Endothelial cell of umbilical vein (primary cell): ENCODE measurements around the gene ERO1A. TPM values are rescaled to one million over a fixed set of nuclear protein-coding genes. Genes with fewer than 3 reads are reported as not detected.

Experiments used
- BruUV-seq: library from RNA; stranded (reverse); fragments of 400-500 nt; replicated peaks from 2 replicates; lab custom pipeline; 2021; lab: Mats Ljungman, UMichigan
- CTCF ChIA-PET: fragments of 300-600, 350-600 bp; sonication (Branson Sonifier 250); formaldehyde crosslinking; loops from one replicate; lab custom pipeline; 2021; ENCODE audit warnings: antibody characterized with exemption, inconsistent platforms; lab: Charles Lee
- POLR2A ChIA-PET: fragments of 300-600, 350-600 bp; sonication (Branson Sonifier 250); formaldehyde crosslinking; loops from one replicate; lab custom pipeline; 2021; ENCODE audit warnings: antibody characterized with exemption, inconsistent platforms; lab: Charles Lee
- DNase-seq: peaks from one replicate; pipeline ENCODE4 v3.0.0-alpha.2; 2011; ENCODE audit warnings: low read depth, low spot score
- FAIRE-seq: peaks from 2 replicates; lab custom pipeline; 2011; peaks lifted over from hg19 to GRCh38; lab: Jason Lieb, UNC
- H2AFZ ChIP-seq: 2 replicates; pipeline ENCODE4 v1.6.0; 2012; ENCODE audit warnings: low read depth, low read length, control low read depth, inconsistent platforms
- H3K27ac ChIP-seq: 2 replicates; pipeline ENCODE4 v1.5.1; 2011; ENCODE audit warnings: low read depth, mild to moderate bottlenecking, control low read depth, low read length, moderate library complexity; ENCODE audit not compliant: insufficient read depth
- H3K27me3 ChIP-seq, 2 experiments: 2 replicates each; pipeline versions ENCODE4 v1.6.0 to v1.6.1; 2011; ENCODE audit warnings: low read length in 2 of 2, mixed read lengths in 1 of 2; ENCODE audit not compliant: control insufficient read depth in 2 of 2, insufficient read depth in 2 of 2
- H3K36me3 ChIP-seq, 2 experiments: 2 replicates in 1 of 2; 3 replicates in 1 of 2; pipeline ENCODE4 v1.5.1; 2011; ENCODE audit warnings: low read length in 2 of 2, mild to moderate bottlenecking in 1 of 2, moderate library complexity in 1 of 2; ENCODE audit not compliant: control insufficient read depth in 2 of 2, insufficient read depth in 2 of 2; ENCODE audit errors: extremely low read depth in 1 of 2
- H3K4me1 ChIP-seq: 3 replicates; pipeline ENCODE4 v1.5.1; 2011; ENCODE audit warnings: mild to moderate bottlenecking, low read length; ENCODE audit not compliant: control insufficient read depth, insufficient read depth; ENCODE audit errors: extremely low read depth
- H3K4me2 ChIP-seq: 2 replicates; pipeline ENCODE4 v1.6.1; 2011; ENCODE audit warnings: low read length, control low read depth, mixed read lengths; ENCODE audit not compliant: insufficient read depth
- H3K4me3 ChIP-seq, 3 experiments: fragments of 200-600 bp in 1 of 3; sonication (generic), shearing (Covaris generic) in 1 of 3; replicated peaks in 1 of 3; 2 replicates each; pipeline ENCODE4 v1.5.1; 2011 to 2016; ENCODE audit warnings: control low read depth in 3 of 3, low read length in 3 of 3, mild to moderate bottlenecking in 2 of 3, inconsistent platforms in 1 of 3, low read depth in 1 of 3, moderate library complexity in 1 of 3; ENCODE audit not compliant: insufficient read depth in 1 of 3
- H3K79me2 ChIP-seq: 2 replicates; pipeline ENCODE4 v1.6.0; 2012; ENCODE audit warnings: low read length, inconsistent platforms; ENCODE audit not compliant: control insufficient read depth, insufficient read depth
- H3K9ac ChIP-seq: replicated peaks from 2 replicates; pipeline ENCODE3; 2011; ENCODE audit warnings: low read length, control low read depth; ENCODE audit not compliant: insufficient read depth; ENCODE audit errors: extremely low read depth
- H3K9me1 ChIP-seq: replicated peaks from 3 replicates; pipeline ENCODE4 v1.6.0; 2011; ENCODE audit warnings: mild to moderate bottlenecking, low read length; ENCODE audit not compliant: control insufficient read depth, insufficient read depth; ENCODE audit errors: extremely low read depth
- H3K9me3 ChIP-seq: replicated peaks from 2 replicates; pipeline ENCODE4 v1.5.1; 2012; ENCODE audit warnings: low read length, inconsistent platforms; ENCODE audit not compliant: control insufficient read depth, insufficient read depth
- H4K20me1 ChIP-seq: replicated peaks from 2 replicates; pipeline ENCODE3; 2011; ENCODE audit warnings: mild to moderate bottlenecking, low read length; ENCODE audit not compliant: control insufficient read depth, insufficient read depth; ENCODE audit errors: extremely low read depth
- EZH2 ChIP-seq: IDR thresholded peaks from 2 replicates; pipeline ENCODE4 v1.6.1; 2012; ENCODE audit warnings: borderline replicate concordance, low read depth, mild to moderate bottlenecking, moderate library complexity, low read length, inconsistent platforms; ENCODE audit not compliant: severe bottlenecking
- FOS ChIP-seq: IDR thresholded peaks from 2 replicates; pipeline ENCODE4 v1.6.1; 2011; ENCODE audit warnings: mild to moderate bottlenecking, low read length, moderate library complexity, borderline replicate concordance; ENCODE audit not compliant: insufficient read depth
- GATA2 ChIP-seq: IDR thresholded peaks from 2 replicates; pipeline ENCODE4 v1.7.0; 2011; ENCODE audit warnings: low read depth, mild to moderate bottlenecking, moderate library complexity, mixed read lengths, low read length; ENCODE audit not compliant: insufficient read length, insufficient read depth
- JUN ChIP-seq: IDR thresholded peaks from 2 replicates; pipeline ENCODE4 v1.6.1; 2011; ENCODE audit warnings: borderline replicate concordance, low read depth; ENCODE audit not compliant: insufficient read length, insufficient read depth
- MYC ChIP-seq: IDR thresholded peaks from one replicate; pipeline ENCODE4 v1.6.1; 2011; ENCODE audit warnings: mild to moderate bottlenecking, low read depth, low read length
- POLR2A ChIP-seq: IDR thresholded peaks from 2 replicates; pipeline ENCODE4 v1.6.1; 2012; ENCODE audit warnings: low read depth, mild to moderate bottlenecking, control low read depth, low read length
- POLR2AphosphoS5 ChIP-seq: IDR thresholded peaks from 2 replicates; pipeline ENCODE4 v1.6.1; 2012; ENCODE audit warnings: low read depth, mild to moderate bottlenecking, control low read depth, low read length, moderate library complexity; ENCODE audit not compliant: insufficient read depth
- dilution Hi-C: fragments of 300-500 bp; cut with MboI; formaldehyde crosslinking; loops from one replicate; pipeline ENCODE4 v1.15.0; 2019; ENCODE audit warnings: low sequenced_read_pairs; ENCODE audit not compliant: extremely low pct_ligation_motif_present
- intact Hi-C: fragments of 100-400 bp; cut with micrococcal nuclease; formaldehyde crosslinking; loops from one replicate; pipeline ENCODE4 v1.10.0; 2022
- polyA plus RNA-seq, 4 experiments: library from polyadenylated mRNA; depleted of rRNA in 3 of 4; stranded (reverse) in 3 of 4; unstranded in 1 of 4; fragments of >200 nt; gene quantifications; 2 replicates each; pipeline versions ENCODE4 v1.2.1 to v1.2.3, GENCODE V29; 2011 to 2012; ENCODE audit warnings: missing spikeins in 1 of 4
- total RNA-seq: library from RNA; stranded (reverse); gene quantifications from 2 replicates; pipeline ENCODE4 v1.2.3, GENCODE V29; 2021
- TF ChIP-seq, protein P1 (sequence below), 2 donors: IDR thresholded peaks; 1 replicate in 1 of 2; 2 replicates in 1 of 2; pipeline ENCODE4 v1.5.1; 2011; ENCODE audit warnings: low read length in 2 of 2, mild to moderate bottlenecking in 2 of 2, moderate library complexity in 2 of 2, control low read depth in 1 of 2, inconsistent platforms in 1 of 2, low read depth in 1 of 2; ENCODE audit not compliant: insufficient read depth in 1 of 2; ENCODE audit errors: extremely low read depth in 1 of 2
- TF ChIP-seq, protein P2 (sequence below): IDR thresholded peaks from 2 replicates; pipeline ENCODE4 v1.6.1; 2011; ENCODE audit not compliant: insufficient read depth, insufficient read length

Gene ERO1A
- total and polyA plus RNA-seq, 2 donors (not counting 3 experiments of a cell fraction or from before 2014, with no cell fraction given): 20.7 to 71.4 TPM

DNA sequence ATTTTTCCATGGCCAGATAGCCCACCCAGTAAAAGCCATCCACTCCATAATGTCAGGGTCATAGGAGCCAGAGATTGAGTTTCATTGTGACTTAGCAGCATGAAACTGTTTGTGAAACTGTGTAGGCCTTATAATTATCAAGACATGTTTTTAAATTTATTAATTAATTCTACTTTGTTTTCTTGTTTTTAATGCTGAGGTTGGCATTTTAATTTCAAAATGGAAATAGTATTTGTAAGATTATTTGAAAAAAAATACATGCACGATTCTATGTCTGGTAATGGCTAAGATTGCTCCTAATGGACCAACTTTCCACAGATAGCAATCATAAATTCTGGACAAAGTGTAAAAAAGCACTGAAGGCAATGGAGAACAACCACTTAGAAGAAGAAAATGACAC is 75.7 kb downstream of the ERO1A start:
- intact Hi-C loops (no loop called here), dilution Hi-C loops (no loop called here)
- H2AFZ ChIP-seq: no peak overlapping the region

More for the DNA sequence above, 75.7 kb downstream of the ERO1A start:
- H4K20me1 ChIP-seq: no peaks in the 10 kb centered on the region
- POLR2A ChIA-PET: no interaction called here
- H3K36me3 ChIP-seq: no peaks in the 10 kb centered on the region
- no TSS peak for BruUV-seq
- no peaks in the 10 kb centered on the region for H3K27me3 ChIP-seq
- H3K9me1 ChIP-seq: no peaks in the 10 kb centered on the region
- DNase-seq: no peak
- H3K27ac ChIP-seq: no peak overlapping the region
- CTCF ChIA-PET: no interaction called here
- no peaks in the 10 kb centered on the region for H3K4me1 ChIP-seq
- no peak for FAIRE-seq
- TF ChIP-seq POLR2AphosphoS5 (no peak), EZH2 (no peak), GATA2 (no peak), POLR2A (no peak), FOS (no peak), MYC (no peak), JUN (no peak)
- TF ChIP-seq, protein P1, sequence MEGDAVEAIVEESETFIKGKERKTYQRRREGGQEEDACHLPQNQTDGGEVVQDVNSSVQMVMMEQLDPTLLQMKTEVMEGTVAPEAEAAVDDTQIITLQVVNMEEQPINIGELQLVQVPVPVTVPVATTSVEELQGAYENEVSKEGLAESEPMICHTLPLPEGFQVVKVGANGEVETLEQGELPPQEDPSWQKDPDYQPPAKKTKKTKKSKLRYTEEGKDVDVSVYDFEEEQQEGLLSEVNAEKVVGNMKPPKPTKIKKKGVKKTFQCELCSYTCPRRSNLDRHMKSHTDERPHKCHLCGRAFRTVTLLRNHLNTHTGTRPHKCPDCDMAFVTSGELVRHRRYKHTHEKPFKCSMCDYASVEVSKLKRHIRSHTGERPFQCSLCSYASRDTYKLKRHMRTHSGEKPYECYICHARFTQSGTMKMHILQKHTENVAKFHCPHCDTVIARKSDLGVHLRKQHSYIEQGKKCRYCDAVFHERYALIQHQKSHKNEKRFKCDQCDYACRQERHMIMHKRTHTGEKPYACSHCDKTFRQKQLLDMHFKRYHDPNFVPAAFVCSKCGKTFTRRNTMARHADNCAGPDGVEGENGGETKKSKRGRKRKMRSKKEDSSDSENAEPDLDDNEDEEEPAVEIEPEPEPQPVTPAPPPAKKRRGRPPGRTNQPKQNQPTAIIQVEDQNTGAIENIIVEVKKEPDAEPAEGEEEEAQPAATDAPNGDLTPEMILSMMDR (IDR thresholded peaks at IDR 0.05; ENCODE audit: extremely low read depth in 1 of 2, insufficient read depth in 1 of 2, low read depth in 1 of 2, low read length in 2 of 2): no peak
- TF ChIP-seq, protein P2, sequence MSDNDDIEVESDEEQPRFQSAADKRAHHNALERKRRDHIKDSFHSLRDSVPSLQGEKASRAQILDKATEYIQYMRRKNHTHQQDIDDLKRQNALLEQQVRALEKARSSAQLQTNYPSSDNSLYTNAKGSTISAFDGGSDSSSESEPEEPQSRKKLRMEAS: no peak
- H3K4me2 ChIP-seq: no peak overlapping the region
- no peak overlapping the region for H3K9ac ChIP-seq
- H3K4me3 ChIP-seq: no peak overlapping the region
- no peaks in the 10 kb centered on the region for H3K79me2 ChIP-seq
- H3K9me3 ChIP-seq: no peaks in the 10 kb centered on the region
